VCaP (cell line): ENCODE results near the gene MAGEB17.
"Not testable (repeated sequence)": the region's sequence is repeated elsewhere in the genome, so short reads cannot be mapped to it uniquely, and the experiment has no call there.

ENCODE experiments used
- H3K27ac ChIP-seq: fragments of 450-650 bp; 2 replicates; pipeline ENCODE4 v1.5.1; 2017
- CTCF ChIP-seq: fragments of 450-650 bp; conservative IDR thresholded peaks from 2 replicates; pipeline ENCODE4 v1.5.1; 2017; ENCODE audit warnings: mild to moderate bottlenecking, moderate library complexity

Gene MAGEB17

GRCh38 chrX:16175329-16176061 lies 8.2 kb downstream of the MAGEB17 start:
- no peak for TF ChIP-seq CTCF
- no peak overlapping the region for H3K27ac ChIP-seq

- TF ChIP-seq CTCF = no peak
- no peak overlapping the region for H3K27ac ChIP-seq
These were observed 10.0 kb downstream of the MAGEB17 start for GRCh38 chrX:16177260-16177659.

- not testable (repeated sequence) for H3K27ac ChIP-seq
These were observed 16.6 kb downstream of the MAGEB17 start for GRCh38 chrX:16183843-16184242.

- no peak overlapping the region for H3K27ac ChIP-seq
- TF ChIP-seq CTCF = no peak
These were observed 18.4 kb downstream of the MAGEB17 start for GRCh38 chrX:16185725-16186136.

- TF ChIP-seq CTCF = no peak
- no peak overlapping the region for H3K27ac ChIP-seq
These were observed 19.2 kb downstream of the MAGEB17 start for GRCh38 chrX:16186380-16187007.

- no peak for TF ChIP-seq CTCF
- H3K27ac ChIP-seq = no peak overlapping the region
These were observed 19.9 kb downstream of the MAGEB17 start for GRCh38 chrX:16187024-16187760.

- no peak for TF ChIP-seq CTCF
These were observed 21.4 kb downstream of the MAGEB17 start for GRCh38 chrX:16188687-16189086.

More at GRCh38 chrX:16188687-16189086, 21.4 kb downstream of the MAGEB17 start:
- no peak overlapping the region for H3K27ac ChIP-seq
